SK-N-SH (cell line): Measurements from ENCODE around the gene REELD1. TPM values are rescaled to one million over a fixed set of nuclear protein-coding genes. Genes with fewer than 3 reads are reported as not detected.

Source experiments
- CTCF ChIA-PET: fragments of 300-600, 350-600 bp; formaldehyde crosslinking; extraction: SDS; loops from one replicate; lab custom pipeline; 2021; lab: Yijun Ruan, JAX
- POLR2A ChIA-PET: fragments of 350-600 bp; sonication (Branson Sonifier 250); formaldehyde crosslinking; extraction: SDS; loops from one replicate; lab custom pipeline; 2020; ENCODE audit warnings: antibody characterized with exemption, inconsistent platforms; lab: Yijun Ruan, JAX
- DNase-seq: peaks from one replicate; pipeline ENCODE4 v3.0.0; 2012
- H2AFZ ChIP-seq: fragments of 200-600 bp; sonication (generic); 2 replicates; pipeline ENCODE4 v1.8.1; 2016; ENCODE audit warnings: antibody characterized with exemption, mild to moderate bottlenecking, low read depth
- H3F3A ChIP-seq: fragments of 200-600 bp; sonication (generic); replicated peaks from 2 replicates; pipeline ENCODE3; 2016; ENCODE audit warnings: antibody characterized with exemption, mild to moderate bottlenecking; ENCODE audit not compliant: insufficient read depth
- H3K27ac ChIP-seq, 2 experiments: fragments of 200-500 bp in 1 of 2; fragments of 200-600 bp in 1 of 2; sonication (Bioruptor generic) in 1 of 2; sonication (generic), shearing (Covaris generic) in 1 of 2; 2 replicates each; pipeline versions ENCODE4 v1.5.1 to v1.6.1; 2014 to 2016; ENCODE audit warnings: low read depth in 2 of 2, inconsistent platforms in 1 of 2, low read length in 1 of 2, mild to moderate bottlenecking in 1 of 2, mixed read lengths in 1 of 2
- H3K27me3 ChIP-seq: fragments of 200-600 bp; sonication (generic), shearing (Covaris generic); 2 replicates; pipeline ENCODE4 v1.6.1; 2016; ENCODE audit warnings: mixed run types; ENCODE audit not compliant: insufficient read depth
- H3K36me3 ChIP-seq, 2 experiments: fragments of 200-500 bp in 1 of 2; fragments of 200-600 bp in 1 of 2; sonication (Bioruptor generic) in 1 of 2; sonication (generic) in 1 of 2; replicated peaks in 1 of 2; 2 replicates each; pipeline versions ENCODE3 to v1.5.1; 2014 to 2016; ENCODE audit warnings: low read length in 1 of 2, mild to moderate bottlenecking in 1 of 2; ENCODE audit not compliant: insufficient read depth in 2 of 2, control insufficient read depth in 1 of 2
- H3K4me1 ChIP-seq, 2 experiments: fragments of 200-500 bp in 1 of 2; fragments of 200-600 bp in 1 of 2; sonication (Bioruptor generic) in 1 of 2; sonication (generic), shearing (Covaris generic) in 1 of 2; 2 replicates each; pipeline versions ENCODE4 v1.5.1 to v1.6.1; 2014 to 2016; ENCODE audit warnings: low read depth in 1 of 2, low read length in 1 of 2, mixed run types in 1 of 2; ENCODE audit not compliant: insufficient read depth in 2 of 2, control insufficient read depth in 1 of 2
- H3K4me2 ChIP-seq: fragments of 200-600 bp; sonication (generic), shearing (Covaris generic); 2 replicates; pipeline ENCODE4 v1.6.1; 2017; ENCODE audit warnings: mixed run types
- H3K4me3 ChIP-seq, 2 experiments: fragments of 200-500 bp in 1 of 2; fragments of 200-600 bp in 1 of 2; sonication (Bioruptor generic) in 1 of 2; sonication (generic), shearing (Covaris generic) in 1 of 2; 2 replicates each; pipeline versions ENCODE4 v1.5.1 to v1.8.1; 2014 to 2016; ENCODE audit warnings: low read depth in 2 of 2, inconsistent platforms in 1 of 2, low read length in 1 of 2, mild to moderate bottlenecking in 1 of 2, mixed read lengths in 1 of 2, moderate library complexity in 1 of 2
- H3K79me2 ChIP-seq: fragments of 200-600 bp; sonication (generic); 2 replicates; pipeline ENCODE4 v1.8.1; 2017; ENCODE audit warnings: mild to moderate bottlenecking; ENCODE audit not compliant: insufficient read depth
- H3K9ac ChIP-seq: fragments of 200-600 bp; sonication (generic); 2 replicates; pipeline ENCODE4 v1.6.1; 2017; ENCODE audit warnings: mixed run types
- H3K9me2 ChIP-seq: fragments of 200-600 bp; sonication (generic); 2 replicates; pipeline ENCODE4 v1.6.1; 2017; ENCODE audit warnings: mixed run types
- H3K9me3 ChIP-seq: fragments of 200-600 bp; sonication (generic); 2 replicates; pipeline ENCODE4 v1.6.1; 2017; ENCODE audit warnings: mixed run types, mild to moderate bottlenecking, moderate library complexity
- H4K20me1 ChIP-seq: fragments of 200-600 bp; sonication (generic); 2 replicates; pipeline ENCODE4 v1.6.1; 2017; ENCODE audit warnings: mild to moderate bottlenecking, mixed run types; ENCODE audit not compliant: insufficient read depth
- CHD2 ChIP-seq: fragments of 150-350 bp; IDR thresholded peaks from 2 replicates; pipeline ENCODE4 v1.6.1; 2018; ENCODE audit warnings: low read length; ENCODE audit not compliant: partially characterized antibody
- CTCF ChIP-seq: fragments of 200-600 bp; sonication (generic); IDR thresholded peaks from 2 replicates; pipeline ENCODE4 v1.6.1; 2017; ENCODE audit warnings: antibody characterized with exemption, mild to moderate bottlenecking, moderate library complexity
- EP300 ChIP-seq, 2 experiments: IDR thresholded peaks; 2 replicates each; pipeline versions ENCODE4 v1.4.0 to v1.6.1; 2012; ENCODE audit warnings: borderline replicate concordance in 1 of 2, low read depth in 1 of 2, low read length in 1 of 2
- FOSL2 ChIP-seq: IDR thresholded peaks from 2 replicates; pipeline ENCODE4 v1.4.0; 2012; ENCODE audit warnings: low read depth, mild to moderate bottlenecking, moderate library complexity, borderline replicate concordance
- FOXM1 ChIP-seq: IDR thresholded peaks from 2 replicates; pipeline ENCODE4 v1.4.0; 2012; ENCODE audit warnings: low read depth, mild to moderate bottlenecking
- GABPA ChIP-seq: IDR thresholded peaks from 2 replicates; pipeline ENCODE4 v1.4.0; 2012; ENCODE audit warnings: low read depth, mild to moderate bottlenecking
- GATA2 ChIP-seq: sonication (generic); formaldehyde crosslinking; IDR thresholded peaks from 2 replicates; pipeline ENCODE4 v1.5.0; 2020; ENCODE audit warnings: mild to moderate bottlenecking, missing genetic modification reagents
- IRF3 ChIP-seq: fragments of 150-350 bp; IDR thresholded peaks from 2 replicates; pipeline ENCODE4 v1.6.1; 2016; ENCODE audit warnings: mild to moderate bottlenecking, low read depth, low read length
- MAX ChIP-seq: IDR thresholded peaks from 2 replicates; pipeline ENCODE4 v1.4.0; 2012; ENCODE audit warnings: low read depth
- NFIC ChIP-seq: IDR thresholded peaks from 2 replicates; pipeline ENCODE4 v1.4.0; 2012; ENCODE audit warnings: borderline replicate concordance
- NRF1 ChIP-seq: IDR thresholded peaks from 2 replicates; pipeline ENCODE4 v1.6.1; 2012; ENCODE audit warnings: low read depth, mild to moderate bottlenecking, low read length
- POLR2AphosphoS5 ChIP-seq: IDR thresholded peaks from 2 replicates; pipeline ENCODE4 v1.6.1; 2012; ENCODE audit warnings: low read depth, low read length
- REST ChIP-seq: IDR thresholded peaks from 2 replicates; pipeline ENCODE4 v1.6.1; 2012; ENCODE audit warnings: mild to moderate bottlenecking, low read depth, low read length, moderate library complexity
- RFX5 ChIP-seq: IDR thresholded peaks from 2 replicates; pipeline ENCODE4 v1.6.1; 2012; ENCODE audit warnings: mild to moderate bottlenecking, improper control_type of control experiment, low read length
- RXRA ChIP-seq: IDR thresholded peaks from 2 replicates; pipeline ENCODE4 v1.4.0; 2012; ENCODE audit warnings: low read depth, mild to moderate bottlenecking, borderline replicate concordance
- SMC3 ChIP-seq: IDR thresholded peaks from 2 replicates; pipeline ENCODE4 v1.6.1; 2012; ENCODE audit warnings: low read depth, low read length, improper control_type of control experiment
- TCF12 ChIP-seq: IDR thresholded peaks from 2 replicates; pipeline ENCODE4 v1.4.0; 2012
- USF2 ChIP-seq: fragments of 150-350 bp; IDR thresholded peaks from 2 replicates; pipeline ENCODE4 v1.6.1; 2017; ENCODE audit warnings: antibody characterized with exemption, low read length, low read depth, borderline replicate concordance
- WGBS: methylation state at CpG from one replicate; pipeline ENCODE4 v1.1.6; 2017; ENCODE audit warnings: low lambda C conversion rate; 5-methylcytosine and 5-hydroxymethylcytosine counted together
- polyA plus RNA-seq, 3 experiments: library from polyadenylated mRNA; depleted of rRNA; stranded (reverse); fragments of >200 nt; gene quantifications; 2 replicates each; pipeline ENCODE4 v1.2.3, GENCODE V29; 2012

REELD1 gene
- polyA plus RNA-seq, 1 of the 3 experiments (the other 2 are of a cell fraction), result not detected

- no peaks in the 10 kb centered on the region for H3K9me2 ChIP-seq
- no peak overlapping the region for H2AFZ ChIP-seq
- no peaks in the 10 kb centered on the region for H3K9me3 ChIP-seq
- H3K4me1 ChIP-seq, result peaks cover 0 to 5% of the 10 kb centered on the region in 2 experiments; a peak in 1 of 4 replicates
- H3K4me3 ChIP-seq, result no peak overlapping the region
- CTCF ChIA-PET, result interaction anchor here (0.7 to 1.2 kb wide), 2 partner anchors 13 to 18 kb away, joined by 3 read pairs; no protein-coding TSS in a partner anchor
- H3K9ac ChIP-seq, result no peak overlapping the region
- H3K79me2 ChIP-seq, result no peaks in the 10 kb centered on the region
- H4K20me1 ChIP-seq, result no peaks in the 10 kb centered on the region
- H3K4me2 ChIP-seq, result no peak overlapping the region
- 83% methylated on average over 8 of the region's 8 CpGs for WGBS
- POLR2A ChIA-PET, result no interaction called here
- H3K27ac ChIP-seq, result no peak overlapping the region; a peak in 1 of 4 replicates
- TF ChIP-seq NRF1 (no peak), SMC3 (no peak), CTCF (no peak), TCF12 (no peak), FOXM1 (no peak)
- TF ChIP-seq, all 33 proteins: peak for 0
- Histone ChIP-seq H3K36me3 (no peaks in the 10 kb centered on the region), H3K27me3 (no peaks in the 10 kb centered on the region), H3F3A (no peaks in the 10 kb centered on the region)
- no peak for DNase-seq
Observed at GRCh38 chr4:146224326-146224966, 10.1 kb downstream of the REELD1 start.

- no peak overlapping the region for H3K4me3 ChIP-seq
- H3K9ac ChIP-seq, result no peak overlapping the region
- DNase-seq, result no peak
- H3K9me2 ChIP-seq, result no peaks in the 10 kb centered on the region
- H3K9me3 ChIP-seq, result no peaks in the 10 kb centered on the region
- H3K27ac ChIP-seq, result no peak overlapping the region
- no peaks in the 10 kb centered on the region for H4K20me1 ChIP-seq
- no peak overlapping the region for H3K4me2 ChIP-seq
- no peaks in the 10 kb centered on the region for H3K36me3 ChIP-seq
- H3K27me3 ChIP-seq, result no peaks in the 10 kb centered on the region
- H3F3A ChIP-seq, result no peaks in the 10 kb centered on the region
- no peak overlapping the region for H2AFZ ChIP-seq
- no peaks in the 10 kb centered on the region for H3K79me2 ChIP-seq
- POLR2A ChIA-PET, result no interaction called here
- CTCF ChIA-PET, result interaction anchor here (0.5 kb wide), 1 partner anchor 882 kb away, joined by 3 read pairs; no protein-coding TSS in a partner anchor
- H3K4me1 ChIP-seq, result peaks cover 0 to 3% of the 10 kb centered on the region in 2 experiments; a peak in 1 of 4 replicates
- TF ChIP-seq CHD2 (no peak), RFX5 (no peak), MAX (no peak), NFIC (no peak), IRF3 (no peak), USF2 (no peak), FOSL2 (no peak), GATA2 (no peak), REST (no peak), GABPA (no peak), POLR2AphosphoS5 (no peak), EP300 (IDR thresholded peaks at IDR 0.05; ENCODE audit: borderline replicate concordance in 1 of 2, low read depth in 1 of 2, low read length in 1 of 2) (no peak), RXRA (no peak), SMC3 (no peak)
Observed at GRCh38 chr4:146229406-146229805, 15.1 kb downstream of the REELD1 start.
